ENCODE measurements around the gene GJB3. TPM values are rescaled to one million over a fixed set of nuclear protein-coding genes. Genes with fewer than 3 reads are reported as not detected.

Gene GJB3
- total RNA-seq, 1 experiment from 2014 or later: 46.7 TPM

GRCh38 chr1:34763142-34763781, 17.8 kb upstream of the GJB3 start:
- Histone ChIP-seq H3K9me2 (ENCODE audit: insufficient read depth) (no peaks in the 10 kb centered on the region), H3K9ac (ENCODE audit: low read length) (peak overlapping the region; percentile 58), H3K4me2 (ENCODE audit: low read length) (peak overlapping the region; percentile 79), H3K9me3 (ENCODE audit: control insufficient read depth in 1 of 2, insufficient read depth in 1 of 2, low read depth in 1 of 2, low read length in 2 of 2) (no peaks in the 10 kb centered on the region), H3K4me3 (replicated peaks in 1 of 2; ENCODE audit: low read depth in 1 of 2, low read length in 2 of 2) (peak overlapping the region; percentile 25 to 54), H3K36me3 (ENCODE audit: control insufficient read depth in 1 of 2, insufficient read depth in 2 of 2, low read length in 2 of 2) (no peaks in the 10 kb centered on the region), H2AFZ (ENCODE audit: low read depth, low read length, poor library complexity, severe bottlenecking) (no peak overlapping the region), H4K20me1 (ENCODE audit: insufficient read depth) (no peaks in the 10 kb centered on the region), H3K27ac (ENCODE audit: low read depth, low read length) (peak overlapping the region; percentile 87), H3K27me3 (ENCODE audit: insufficient read depth, low read length) (no peaks in the 10 kb centered on the region), H3K79me2 (ENCODE audit: insufficient read depth, low read length) (no peaks in the 10 kb centered on the region), H3K4me1 (ENCODE audit: control insufficient read depth in 1 of 2, insufficient read depth in 2 of 2, low read length in 2 of 2) (peaks cover 43 to 61% of the 10 kb centered on the region in 2 experiments)
- RAD21 ChIA-PET (ENCODE audit: low non-redundant PET in 1 of 2, low total read pairs in 2 of 2, uncharacterized antibody in 2 of 2, unreplicated experiment in 2 of 2): no interaction called here
- intact Hi-C loops (cut with micrococcal nuclease): loop anchor here (2.0 kb wide), 1 partner anchor 16 kb away; no protein-coding TSS in a partner anchor
- TF ChIP-seq EGR1 (IDR thresholded peaks at IDR 0.05; ENCODE audit: low read depth): no peak
- peak; percentile 67 for TF ChIP-seq POLR2AphosphoS5 (IDR thresholded peaks at IDR 0.05; ENCODE audit: low read depth, low read length)
- TF ChIP-seq ELF1 (IDR thresholded peaks at IDR 0.05; ENCODE audit: borderline replicate concordance, low read depth): no peak
- DNase-seq (ENCODE audit: low read depth, low spot score): peak; percentile 94
- peak; percentile 82 for ATAC-seq
- BruUV-seq (replicated peaks): no TSS peak
- POLR2A ChIA-PET: interaction anchor here (0.7 to 1.6 kb wide), 3 partner anchors 16 to 19 kb away, joined by 3 to 6 read pairs (median 3); partner anchors contain the start of gene GJB3
- CTCF ChIA-PET: interaction anchor here (1.8 kb wide), 1 partner anchor 21 kb away, joined by 5 read pairs; no protein-coding TSS in a partner anchor

- intact Hi-C loops (cut with micrococcal nuclease): no loop called here
- no TSS peak for BruUV-seq (replicated peaks)
- Histone ChIP-seq H3K9me3 (ENCODE audit: control insufficient read depth in 1 of 2, insufficient read depth in 1 of 2, low read depth in 1 of 2, low read length in 2 of 2) (no peaks in the 10 kb centered on the region), H2AFZ (ENCODE audit: low read depth, low read length, poor library complexity, severe bottlenecking) (no peak overlapping the region), H3K9me2 (ENCODE audit: insufficient read depth) (no peaks in the 10 kb centered on the region), H3K27me3 (ENCODE audit: insufficient read depth, low read length) (no peaks in the 10 kb centered on the region), H3K4me2 (ENCODE audit: low read length) (no peak overlapping the region), H3K36me3 (ENCODE audit: control insufficient read depth in 1 of 2, insufficient read depth in 2 of 2, low read length in 2 of 2) (no peaks in the 10 kb centered on the region), H4K20me1 (ENCODE audit: insufficient read depth) (no peaks in the 10 kb centered on the region), H3K4me1 (ENCODE audit: control insufficient read depth in 1 of 2, insufficient read depth in 2 of 2, low read length in 2 of 2) (peaks cover 18 to 35% of the 10 kb centered on the region in 2 experiments), H3K79me2 (ENCODE audit: insufficient read depth, low read length) (no peaks in the 10 kb centered on the region), H3K9ac (ENCODE audit: low read length) (no peak overlapping the region), H3K4me3 (replicated peaks in 1 of 2; ENCODE audit: low read depth in 1 of 2, low read length in 2 of 2) (no peak overlapping the region), H3K27ac (ENCODE audit: low read depth, low read length) (no peak overlapping the region)
- ChIA-PET POLR2A (no interaction called here), RAD21 (ENCODE audit: low non-redundant PET in 1 of 2, low total read pairs in 2 of 2, uncharacterized antibody in 2 of 2, unreplicated experiment in 2 of 2) (no interaction called here), CTCF (no interaction called here)
- DNase-seq (ENCODE audit: low read depth, low spot score) (no peak), ATAC-seq (no peak)
- TF ChIP-seq CTCF (IDR thresholded peaks at IDR 0.05 in 2 of 3, conservative IDR thresholded peaks at IDR 0.05 in 1 of 3; ENCODE audit: borderline replicate concordance in 1 of 3, insufficient read depth in 1 of 3, low read depth in 2 of 3, low read length in 2 of 3): no peak
- TF ChIP-seq YY1 (IDR thresholded peaks at IDR 0.05; ENCODE audit: extremely low read depth, insufficient replicate concordance, low read depth, low read length): no peak
- TF ChIP-seq CEBPB (IDR thresholded peaks at IDR 0.05; ENCODE audit: low read depth): no peak
- no peak for TF ChIP-seq ZFX (IDR thresholded peaks at IDR 0.05)
- no peak for TF ChIP-seq EZH2phosphoT487 (IDR thresholded peaks at IDR 0.05; ENCODE audit: borderline replicate concordance)
- no peak for TF ChIP-seq JUND (IDR thresholded peaks at IDR 0.05)
- no peak for TF ChIP-seq FOSL1 (IDR thresholded peaks at IDR 0.05; ENCODE audit: low read depth)
- TF ChIP-seq ZBTB33 (IDR thresholded peaks at IDR 0.05; ENCODE audit: extremely low read depth, insufficient replicate concordance, low read length): no peak
Observed at GRCh38 chr1:34768856-34769255, 12.2 kb upstream of the GJB3 start.

All from HCT116 (cell line).